Pancreas (tissue), 10 donors: Measurements from ENCODE around the gene ADGRB2. TPM values are rescaled to one million over a fixed set of nuclear protein-coding genes. Genes with fewer than 3 reads are reported as not detected.

Source experiments
- ATAC-seq, 4 donors: fragments of 200-7000 bp; cut with Tn5 transposase; one replicate each; pipeline versions ENCODE4 v1.8.0 to v1.9.1; 2020; ENCODE audit warnings: mild to moderate bottlenecking in 4 of 4, moderate library complexity in 4 of 4
- DNase-seq, 6 donors: peaks; one replicate each; pipeline ENCODE4 v3.0.0-alpha.2; 2020
- FAIRE-seq: peaks from 2 replicates; lab custom pipeline; 2012; peaks lifted over from hg19 to GRCh38; lab: Jason Lieb, UNC
- H3K27ac ChIP-seq, 4 donors: fragments of 200-600 bp; sonication (generic); 1 replicate in 3 of 4; 2 replicates in 1 of 4; pipeline versions ENCODE4 v1.5.0 to v1.8.0; 2020
- H3K27me3 ChIP-seq, 4 donors: fragments of 200-600 bp; one replicate each; pipeline ENCODE4 v1.8.0; 2021
- H3K36me3 ChIP-seq, 3 donors: fragments of 200-600 bp; sonication (generic) in 1 of 3; one replicate each; pipeline versions ENCODE4 v1.5.0 to v1.8.0; 2020 to 2021
- H3K4me1 ChIP-seq, 3 donors: fragments of 200-600 bp; one replicate each; pipeline ENCODE4 v1.8.0; 2021
- H3K4me3 ChIP-seq, 4 donors: fragments of 200-600 bp; sonication (generic) in 2 of 4; one replicate each; pipeline versions ENCODE4 v1.5.0 to v1.8.0; 2020 to 2021
- H3K9me3 ChIP-seq, 4 donors: fragments of 200-600 bp; one replicate each; pipeline ENCODE4 v1.8.0; 2021
- WGBS, 2 donors: extraction: QIAGEN DNeasy Blood & Tissue Kit; methylation state at CpG; one replicate each; pipeline ENCODE4 v1.1.7; 2013; 5-methylcytosine and 5-hydroxymethylcytosine counted together
- intact Hi-C, 3 donors: fragments of 100-400 bp; cut with DNase I; formaldehyde crosslinking; loops; one replicate each; pipeline versions ENCODE4 v1.11.1 to v1.14.2; 2022
- polyA plus RNA-seq, 2 donors: library from polyadenylated mRNA; stranded (reverse); fragments of 200-250 nt; gene quantifications; one replicate each; pipeline ENCODE4 v1.2.3, GENCODE V29; 2013
- total RNA-seq, 6 donors: library from RNA; stranded (reverse); fragmentation: NEBNext Ultra II Directional in 4 of 6; extraction: Animal tissue kit (Norgen Biotek cat#: 25700) in 4 of 6; gene quantifications; one replicate each; pipeline versions ENCODE4 v1.2.1 to v1.2.4, GENCODE V29; 2021 to 2023
- TF ChIP-seq, protein P1 (sequence below), 4 donors: fragments of 200-600 bp; sonication (generic) in 3 of 4; IDR thresholded peaks; one replicate each; pipeline versions ENCODE4 v1.5.0 to v1.8.0; 2021; ENCODE audit warnings: antibody characterized with exemption in 4 of 4
- donor health status: healthy with polysubstance abuse.
- donor health status: DM: no; HTN: no; CAD: no; lungs with moderate emphysema.
- donor health status: DM: no; HTN: no; CAD: no.
- donor health status: control.
- donor health status: control.
- donor health status: Bipolar disorder and iron deficiency.
- donor health status: DM: yes; HTN: yes; CAD: no.
- donor health status: DM: no; HTN: no; CAD: no.
- donor health status: DM: no; HTN: no; CAD: no.
- donor health status: DM: yes; HTN: yes; CAD: no.

The ADGRB2 gene
- total and polyA plus RNA-seq, 8 donors = 0.12 to 1.3 (median 0.43) TPM

DNA sequence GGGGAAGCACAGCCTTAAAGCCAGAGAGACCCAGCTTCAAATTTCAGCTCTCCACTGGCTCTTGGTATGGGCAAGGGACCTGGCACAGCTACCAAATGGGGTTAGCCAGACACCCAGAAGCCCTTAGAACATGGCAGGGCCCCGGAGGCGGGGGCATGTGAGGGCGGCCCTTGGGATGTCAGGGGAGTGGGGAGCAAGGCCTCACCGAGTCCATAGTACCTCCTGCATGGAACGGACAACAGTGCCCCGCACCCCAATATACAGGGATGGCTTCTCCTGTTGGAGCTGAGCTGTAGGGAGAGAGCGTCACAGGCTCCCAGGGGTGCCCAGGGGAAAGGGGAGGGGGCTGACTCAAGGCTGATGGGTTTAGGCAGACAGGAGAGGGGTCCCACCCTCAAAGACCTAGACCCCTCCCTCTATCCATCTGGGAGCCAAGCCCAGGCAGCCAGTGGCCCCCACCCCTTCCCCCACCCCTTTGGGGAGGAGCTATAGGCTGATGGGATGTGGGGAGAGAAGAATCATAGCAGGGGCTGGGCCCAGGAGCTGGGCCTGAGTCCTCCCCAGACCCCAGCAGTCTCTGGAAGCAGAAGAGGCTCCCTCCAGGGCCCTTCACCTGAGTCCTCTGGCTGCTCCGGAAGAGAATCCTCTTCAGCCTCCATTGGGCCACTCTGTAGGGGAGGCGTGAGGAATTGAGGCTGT lies 35.2 kb upstream of the ADGRB2 start:
- TF ChIP-seq, protein P1, sequence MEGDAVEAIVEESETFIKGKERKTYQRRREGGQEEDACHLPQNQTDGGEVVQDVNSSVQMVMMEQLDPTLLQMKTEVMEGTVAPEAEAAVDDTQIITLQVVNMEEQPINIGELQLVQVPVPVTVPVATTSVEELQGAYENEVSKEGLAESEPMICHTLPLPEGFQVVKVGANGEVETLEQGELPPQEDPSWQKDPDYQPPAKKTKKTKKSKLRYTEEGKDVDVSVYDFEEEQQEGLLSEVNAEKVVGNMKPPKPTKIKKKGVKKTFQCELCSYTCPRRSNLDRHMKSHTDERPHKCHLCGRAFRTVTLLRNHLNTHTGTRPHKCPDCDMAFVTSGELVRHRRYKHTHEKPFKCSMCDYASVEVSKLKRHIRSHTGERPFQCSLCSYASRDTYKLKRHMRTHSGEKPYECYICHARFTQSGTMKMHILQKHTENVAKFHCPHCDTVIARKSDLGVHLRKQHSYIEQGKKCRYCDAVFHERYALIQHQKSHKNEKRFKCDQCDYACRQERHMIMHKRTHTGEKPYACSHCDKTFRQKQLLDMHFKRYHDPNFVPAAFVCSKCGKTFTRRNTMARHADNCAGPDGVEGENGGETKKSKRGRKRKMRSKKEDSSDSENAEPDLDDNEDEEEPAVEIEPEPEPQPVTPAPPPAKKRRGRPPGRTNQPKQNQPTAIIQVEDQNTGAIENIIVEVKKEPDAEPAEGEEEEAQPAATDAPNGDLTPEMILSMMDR (IDR thresholded peaks at IDR 0.05) = no peak
- Histone ChIP-seq H3K4me3 (no peak overlapping the region), H3K9me3 (no peaks in the 10 kb centered on the region), H3K4me1 (no peaks in the 10 kb centered on the region), H3K36me3 (no peaks in the 10 kb centered on the region), H3K27me3 (no peaks in the 10 kb centered on the region), H3K27ac (no peak overlapping the region)
- ATAC-seq (no peak), DNase-seq (peak in 1 of 6 donors; percentile 35), FAIRE-seq (no peak)
- 81% methylated on average over 8 to 9 of the region's 9 CpGs for WGBS, 2 donors
- intact Hi-C loops = loop anchor here in 1 of 3 donors (10.0 kb wide), 1 partner anchor 235 kb away; no protein-coding TSS in a partner anchor

DNA sequence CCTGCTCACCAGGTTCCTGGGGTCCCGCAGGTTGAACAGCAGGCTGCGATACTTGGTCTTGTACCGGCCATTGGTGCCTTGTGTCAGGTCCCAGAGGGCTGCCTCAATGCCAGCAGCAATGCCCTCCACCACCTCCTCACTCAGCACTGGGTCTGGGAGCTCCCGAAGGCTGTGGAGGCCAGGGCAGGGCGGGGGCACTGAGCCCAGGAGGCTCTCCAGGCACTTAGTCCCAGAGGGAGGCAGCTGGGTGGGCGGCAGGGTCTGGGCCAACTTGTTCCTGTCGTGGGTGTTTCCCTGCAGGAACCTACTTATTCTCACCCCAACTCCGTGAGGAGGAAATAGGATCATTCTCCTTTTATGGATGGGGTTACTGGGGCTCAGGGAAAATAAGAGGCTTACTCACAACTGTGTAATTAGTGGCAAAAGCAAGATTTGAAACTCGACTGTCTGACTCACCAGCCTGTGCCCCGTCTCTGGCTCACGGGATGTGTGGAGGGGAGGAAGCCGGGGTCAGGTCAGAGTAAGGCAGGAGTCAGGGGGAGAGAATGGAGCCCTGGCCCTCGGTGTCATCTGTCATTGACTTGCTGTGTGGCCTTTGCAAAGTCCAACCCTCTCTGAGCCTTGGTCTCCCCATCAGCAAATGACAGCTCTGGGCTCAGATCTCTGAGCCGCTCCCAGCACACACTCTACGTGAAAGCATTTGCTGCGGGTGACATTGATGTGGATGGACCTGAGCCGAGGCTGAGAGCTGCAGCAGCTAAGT lies 34.5 kb upstream of the ADGRB2 start:
- intact Hi-C loops = loop anchor here in 1 of 3 donors (10.0 kb wide), 1 partner anchor 234 kb away; no protein-coding TSS in a partner anchor
- TF ChIP-seq, protein P1 (IDR thresholded peaks at IDR 0.05) = no peak
- ATAC-seq = peak in 2 of 4 donors; percentile 28 to 65
- H3K27ac ChIP-seq = no peak overlapping the region
- 59 to 72% methylated on average over 17 of the region's 17 CpGs for WGBS, 2 donors
- no peak for FAIRE-seq
- no peaks in the 10 kb centered on the region for H3K27me3 ChIP-seq
- no peak overlapping the region for H3K4me3 ChIP-seq
- DNase-seq = peak in 1 of 6 donors; percentile 42
- no peaks in the 10 kb centered on the region for H3K4me1 ChIP-seq
- no peaks in the 10 kb centered on the region for H3K36me3 ChIP-seq
- no peaks in the 10 kb centered on the region for H3K9me3 ChIP-seq

DNA sequence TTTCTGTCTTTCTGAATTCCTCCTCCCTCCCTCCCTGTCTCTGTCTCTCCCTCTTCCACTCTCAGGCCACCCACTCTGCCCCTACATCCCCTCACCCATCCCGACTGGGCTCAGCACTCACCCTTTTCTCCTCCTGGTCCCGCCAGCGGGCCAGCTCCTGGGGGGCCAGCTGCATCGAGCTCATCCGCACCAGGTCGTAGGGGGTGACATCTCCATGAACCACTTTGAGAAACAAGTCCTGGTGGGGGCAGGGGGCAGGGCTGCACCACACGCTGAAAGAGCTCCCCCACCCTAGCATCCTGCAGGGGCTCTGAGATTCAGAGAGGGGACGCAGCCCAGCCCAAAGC lies 33.9 kb upstream of the ADGRB2 start:
- 52 to 63% methylated on average over 8 of the region's 8 CpGs for WGBS, 2 donors
- no peak for ATAC-seq

DNA sequence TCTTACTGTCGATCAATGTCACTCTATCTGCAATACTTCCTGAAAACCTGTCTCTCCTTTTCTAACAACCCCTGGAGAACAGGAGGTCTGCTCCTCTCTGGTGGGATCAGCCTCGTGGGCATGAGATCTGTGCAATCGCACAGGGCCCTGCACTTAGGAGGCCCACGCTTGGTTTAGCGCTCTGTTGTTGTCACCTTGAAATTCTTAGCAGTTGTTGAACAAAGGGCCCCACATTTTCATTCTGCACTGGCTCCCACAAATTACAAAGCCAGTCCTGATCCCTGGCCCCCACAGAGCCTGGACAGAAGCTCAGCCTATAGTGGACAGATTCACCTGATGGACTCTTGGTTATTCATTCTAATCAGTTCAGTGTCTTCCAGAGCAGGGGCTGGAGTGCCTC lies 33.1 kb upstream of the ADGRB2 start:
- Histone ChIP-seq H3K4me3 (no peak overlapping the region), H3K4me1 (no peaks in the 10 kb centered on the region), H3K36me3 (no peaks in the 10 kb centered on the region), H3K27ac (no peak overlapping the region), H3K9me3 (no peaks in the 10 kb centered on the region), H3K27me3 (no peaks in the 10 kb centered on the region)
- intact Hi-C loops = loop anchor here in 1 of 3 donors (10.0 kb wide), 1 partner anchor 232 kb away; no protein-coding TSS in a partner anchor
- FAIRE-seq (no peak), DNase-seq (peak in 1 of 6 donors; percentile 3), ATAC-seq (no peak)
- TF ChIP-seq, protein P1 (IDR thresholded peaks at IDR 0.05) = no peak
- WGBS, 2 donors = 78 to 82% methylated on average over 5 of the region's 5 CpGs

More for the DNA sequence above, 33.9 kb upstream of the ADGRB2 start:
- DNase-seq = peak in 1 of 6 donors; percentile 39
- Histone ChIP-seq H3K4me1 (no peaks in the 10 kb centered on the region), H3K27me3 (no peaks in the 10 kb centered on the region), H3K36me3 (no peaks in the 10 kb centered on the region), H3K27ac (no peak overlapping the region), H3K4me3 (no peak overlapping the region), H3K9me3 (no peaks in the 10 kb centered on the region)
- TF ChIP-seq, protein P1 (IDR thresholded peaks at IDR 0.05) = no peak
- intact Hi-C loops = loop anchor here in 1 of 3 donors (10.0 kb wide), 1 partner anchor 233 kb away; no protein-coding TSS in a partner anchor
- FAIRE-seq = no peak
